CD4-positive, alpha-beta memory T cell (primary cell): Measurements from ENCODE around the gene PCDHGA5. TPM values are rescaled to one million over a fixed set of nuclear protein-coding genes. Genes with fewer than 3 reads are reported as not detected.
A peak's percentile ranks its signal among the peaks of the same experiment; 100 is the strongest.
"Not testable (repeated sequence)": the region's sequence is repeated elsewhere in the genome, so short reads cannot be mapped to it uniquely, and the experiment has no call there.

Experiments
- CTCF ChIA-PET: fragments of 350-600 bp; sonication (Branson Sonifier 250); formaldehyde crosslinking; loops from one replicate; lab custom pipeline; 2021; ENCODE audit warnings: inconsistent platforms; ENCODE audit not compliant: partially characterized antibody; lab: Charles Lee
- POLR2A ChIA-PET: fragments of 350-600 bp; sonication (Branson Sonifier 250); formaldehyde crosslinking; loops from one replicate; lab custom pipeline; 2021; ENCODE audit not compliant: partially characterized antibody; lab: Charles Lee
- DNase-seq, 5 donors: peaks; one replicate each; pipeline versions ENCODE4 v3.0.0 to v3.0.0-alpha.2; 2020 to 2022; ENCODE audit warnings: mixed read lengths in 1 of 5
- H3K27ac ChIP-seq: one replicate; pipeline ENCODE4 v1.7.0; 2013; ENCODE audit warnings: low read depth, low read length
- H3K27me3 ChIP-seq: 2 replicates; pipeline ENCODE4 v1.7.0; 2013; ENCODE audit warnings: mild to moderate bottlenecking, low read length, moderate library complexity; ENCODE audit not compliant: insufficient read depth
- H3K36me3 ChIP-seq: 2 replicates; pipeline ENCODE4 v1.7.0; 2013; ENCODE audit warnings: mild to moderate bottlenecking, low read length, moderate library complexity; ENCODE audit not compliant: insufficient read depth
- H3K4me1 ChIP-seq: 2 replicates; pipeline ENCODE4 v1.7.0; 2013; ENCODE audit warnings: mild to moderate bottlenecking, low read length, moderate library complexity; ENCODE audit not compliant: insufficient read depth
- H3K4me3 ChIP-seq, 2 donors: one replicate each; pipeline ENCODE4 v1.7.0; 2013; ENCODE audit warnings: low read length in 2 of 2, mild to moderate bottlenecking in 1 of 2
- H3K9me3 ChIP-seq, 2 donors: one replicate each; pipeline ENCODE4 v1.7.0; 2013; ENCODE audit warnings: low read length in 2 of 2, control low read depth in 1 of 2; ENCODE audit not compliant: control insufficient read depth in 1 of 2
- H3K27ac Mint-ChIP-seq, 7 donors: one replicate each; pipeline ENCODE4 v1.8.0; 2020 to 2021; ENCODE audit warnings: mixed read lengths in 7 of 7, mild to moderate bottlenecking in 6 of 7, inconsistent platforms in 3 of 7, moderate library complexity in 3 of 7
- H3K27me3 Mint-ChIP-seq, 2 donors: one replicate each; pipeline ENCODE4 v1.8.0; 2020 to 2021; ENCODE audit warnings: mixed read lengths in 2 of 2
- H3K36me3 Mint-ChIP-seq, 2 donors: one replicate each; pipeline ENCODE4 v1.8.0; 2020 to 2021; ENCODE audit warnings: mixed read lengths in 2 of 2, inconsistent platforms in 1 of 2, mild to moderate bottlenecking in 1 of 2
- H3K4me1 Mint-ChIP-seq, 4 donors: one replicate each; pipeline ENCODE4 v1.8.0; 2020 to 2021; ENCODE audit warnings: mixed read lengths in 4 of 4, mild to moderate bottlenecking in 1 of 4
- H3K4me3 Mint-ChIP-seq, 8 donors: one replicate each; pipeline ENCODE4 v1.8.0; 2020 to 2021; ENCODE audit warnings: mixed read lengths in 8 of 8, mild to moderate bottlenecking in 7 of 8, moderate library complexity in 6 of 8, inconsistent platforms in 3 of 8
- H3K9me3 Mint-ChIP-seq, 8 donors: one replicate each; pipeline ENCODE4 v1.8.0; 2020 to 2021; ENCODE audit warnings: mixed read lengths in 8 of 8, mild to moderate bottlenecking in 5 of 8, inconsistent platforms in 3 of 8, moderate library complexity in 1 of 8
- intact Hi-C: fragments of 100-400 bp; cut with micrococcal nuclease; formaldehyde crosslinking; loops from one replicate; pipeline ENCODE4 v1.15.1; 2023
- polyA plus RNA-seq, 2 donors: library from polyadenylated mRNA; unstranded; fragments of 300-500 nt; fragmentation: Illumina TruSeq; gene quantifications; one replicate each; pipeline ENCODE4 v1.2.3, GENCODE V29; 2021
- total RNA-seq, 2 experiments: library from RNA; stranded (reverse); gene quantifications; one replicate each; pipeline ENCODE4 v1.2.3, GENCODE V29; 2021

Gene PCDHGA5
- total and polyA plus RNA-seq, 4 experiments from 2014 or later, result 0.28 to 0.44 TPM; not detected in 2

DNA sequence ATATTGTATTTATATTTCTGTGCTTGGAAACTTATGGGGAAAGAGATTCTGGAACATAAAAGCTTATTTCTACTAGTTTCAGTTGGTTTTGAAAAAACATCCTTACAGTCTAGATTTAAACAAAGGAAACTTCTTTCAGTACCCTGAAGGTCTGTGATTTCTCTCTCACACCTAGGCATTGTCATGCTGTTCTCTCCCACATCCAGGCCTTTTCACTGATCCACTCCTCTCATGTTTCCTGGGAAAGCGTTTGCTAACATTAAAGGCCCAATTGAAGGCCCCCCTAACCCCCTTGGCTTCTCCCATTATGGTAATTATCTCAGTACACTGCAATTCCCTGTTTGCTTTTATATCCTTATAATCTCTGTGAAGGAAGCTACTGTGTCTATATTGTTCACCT, 21.2 kb upstream of the PCDHGA5 start:
- DNase-seq, result no peak
- Mint-ChIP-seq H3K36me3 (peaks cover 9 to 17% of the 10 kb centered on the region in 2 donors), H3K27ac (no peak overlapping the region), H3K4me1 (peaks cover 0 to 3% (median 0%) of the 10 kb centered on the region in 4 donors), H3K27me3 (peaks cover 39 to 42% of the 10 kb centered on the region in 2 donors), H3K9me3 (peaks cover 3 to 78% (median 72%) of the 10 kb centered on the region in 8 donors), H3K4me3 (no peak overlapping the region)
- no peak overlapping the region for H3K27ac ChIP-seq
- no peaks in the 10 kb centered on the region for H3K36me3 ChIP-seq
- intact Hi-C loops, result no loop called here
- no peaks in the 10 kb centered on the region for H3K4me1 ChIP-seq
- CTCF ChIA-PET, result no interaction called here
- H3K27me3 ChIP-seq, result no peaks in the 10 kb centered on the region
- H3K9me3 ChIP-seq, result peaks cover 0 to 11% of the 10 kb centered on the region in 2 donors
- POLR2A ChIA-PET, result no interaction called here
- no peak overlapping the region for H3K4me3 ChIP-seq

DNA sequence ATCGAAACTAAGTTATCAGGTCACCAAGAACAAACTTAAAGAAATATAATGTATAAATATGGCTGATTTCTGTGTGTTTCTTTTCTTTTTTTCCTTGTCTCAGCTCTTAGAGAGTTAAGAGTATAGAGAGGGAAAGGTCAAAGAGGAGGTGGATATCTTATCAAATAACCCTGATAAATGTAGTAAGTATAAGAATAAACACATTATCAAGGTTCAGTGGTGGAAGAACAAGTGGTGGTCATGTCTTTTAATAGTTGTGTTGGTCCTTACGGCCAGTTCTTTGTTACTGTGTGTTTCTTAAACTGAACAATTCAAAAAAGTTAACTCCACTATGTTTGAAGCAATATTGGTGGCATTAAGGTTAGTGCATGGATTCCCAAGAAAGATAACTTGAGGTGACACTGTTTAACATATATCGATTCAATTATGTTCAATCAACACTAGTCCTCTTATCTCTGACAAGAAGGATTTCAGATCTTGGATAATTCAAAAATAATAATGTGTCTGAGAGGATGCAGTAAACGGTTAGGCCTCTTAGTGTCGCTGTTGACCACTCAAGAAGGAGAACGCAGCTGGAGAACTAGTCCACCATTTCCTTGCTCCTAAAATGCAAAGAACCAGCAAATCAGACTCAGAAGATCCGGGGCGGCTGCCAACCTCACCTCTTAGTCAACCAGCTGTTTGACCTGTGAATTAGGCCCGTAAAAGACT, 20.6 kb upstream of the PCDHGA5 start, which contains the start of gene PCDHGA3:
PCDHGA3 (plus strand) TSS at position 588 of the 711 bp plus-strand sequence. CDS start 205 bp downstream, outside the sequence.
- intact Hi-C loops, result no loop called here
- H3K4me3 Mint-ChIP-seq, result peak within 1 kb of the TSS in 7 of 8 donors; percentile 46 to 73 (median 71)
- DNase-seq, result peak in 1 of 5 donors; percentile 24
- no peak within 1 kb of the TSS for H3K27ac Mint-ChIP-seq
- Histone ChIP-seq H3K27ac (no peak within 1 kb of the TSS), H3K4me3 (no peak within 1 kb of the TSS), H3K4me1 (no peaks in the 10 kb centered on the region), H3K27me3 (no peaks in the 10 kb centered on the region), H3K36me3 (no peaks in the 10 kb centered on the region), H3K9me3 (peaks cover 0 to 11% of the 10 kb centered on the region in 2 donors)
- peaks cover 0 to 3% (median 0%) of the 10 kb centered on the region in 4 donors for H3K4me1 Mint-ChIP-seq
- CTCF ChIA-PET, result interaction anchor here (1.0 to 1.5 kb wide), 2 partner anchors 215 to 224 kb away, joined by 3 read pairs; no protein-coding TSS in a partner anchor
- H3K36me3 Mint-ChIP-seq, result peaks cover 5 to 14% of the 10 kb centered on the region in 2 donors
- H3K27me3 Mint-ChIP-seq, result peaks cover 33 to 35% of the 10 kb centered on the region in 2 donors
- POLR2A ChIA-PET, result no interaction called here
- peaks cover 3 to 74% (median 67%) of the 10 kb centered on the region in 8 donors for H3K9me3 Mint-ChIP-seq

DNA sequence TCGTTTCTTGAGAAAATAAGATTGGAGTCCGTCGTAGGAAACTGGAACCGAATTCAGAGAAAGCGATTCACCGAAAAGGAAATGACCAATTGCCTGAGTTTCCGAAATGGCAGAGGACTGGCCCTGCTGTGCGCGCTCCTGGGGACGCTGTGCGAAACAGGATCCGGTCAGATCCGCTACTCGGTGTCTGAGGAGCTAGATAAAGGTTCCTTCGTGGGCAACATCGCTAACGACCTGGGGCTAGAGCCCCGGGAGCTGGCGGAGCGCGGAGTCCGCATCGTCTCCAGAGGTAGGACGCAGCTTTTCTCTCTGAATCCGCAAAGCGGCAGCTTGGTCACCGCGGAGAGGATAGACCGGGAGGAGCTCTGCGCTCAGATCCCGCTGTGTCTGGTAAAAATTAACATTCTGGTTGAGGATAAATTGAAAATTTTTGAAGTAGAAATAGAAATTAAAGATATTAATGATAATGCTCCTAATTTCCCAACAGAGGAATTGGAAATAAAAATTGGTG, 20.0 kb upstream of the PCDHGA5 start:
- peaks cover 5 to 9% of the 10 kb centered on the region in 2 donors for H3K36me3 Mint-ChIP-seq
- peaks cover 3 to 73% (median 62%) of the 10 kb centered on the region in 8 donors for H3K9me3 Mint-ChIP-seq
- Histone ChIP-seq H3K9me3 (peaks cover 0 to 7% of the 10 kb centered on the region in 2 donors), H3K4me1 (no peaks in the 10 kb centered on the region), H3K4me3 (no peak overlapping the region), H3K27me3 (no peaks in the 10 kb centered on the region), H3K27ac (no peak overlapping the region), H3K36me3 (no peaks in the 10 kb centered on the region)
- intact Hi-C loops, result no loop called here
- H3K27me3 Mint-ChIP-seq, result peaks cover 28 to 33% of the 10 kb centered on the region in 2 donors
- H3K4me3 Mint-ChIP-seq, result peak overlapping the region in 7 of 8 donors; percentile 46 to 73 (median 71)
- ChIA-PET CTCF (interaction anchor here (1.0 to 1.5 kb wide), 2 partner anchors 214 to 223 kb away, joined by 3 read pairs; no protein-coding TSS in a partner anchor), POLR2A (no interaction called here)
- peaks cover 0 to 3% (median 0%) of the 10 kb centered on the region in 4 donors for H3K4me1 Mint-ChIP-seq
- no peak for DNase-seq
- no peak overlapping the region for H3K27ac Mint-ChIP-seq

DNA sequence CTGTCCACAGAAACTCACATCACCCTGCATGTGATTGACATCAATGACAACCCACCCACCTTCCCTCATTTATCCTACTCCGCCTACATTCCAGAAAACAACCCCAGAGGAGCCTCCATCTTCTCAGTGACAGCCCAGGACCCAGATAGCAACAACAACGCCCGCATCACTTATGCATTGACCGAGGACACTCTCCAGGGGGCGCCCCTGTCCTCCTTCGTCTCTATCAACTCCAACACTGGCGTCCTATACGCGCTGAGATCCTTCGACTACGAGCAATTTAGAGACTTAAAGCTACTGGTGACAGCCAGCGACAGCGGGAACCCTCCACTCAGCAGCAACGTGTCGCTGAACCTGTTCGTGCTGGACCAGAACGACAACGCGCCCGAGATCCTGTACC, 18.6 kb upstream of the PCDHGA5 start:
- peaks cover 5 to 12% of the 10 kb centered on the region in 2 donors for H3K36me3 Mint-ChIP-seq
- Histone ChIP-seq H3K27me3 (no peaks in the 10 kb centered on the region), H3K4me1 (no peaks in the 10 kb centered on the region), H3K4me3 (no peak overlapping the region), H3K9me3 (peaks cover 0 to 3% of the 10 kb centered on the region in 2 donors), H3K27ac (no peak overlapping the region), H3K36me3 (no peaks in the 10 kb centered on the region)
- peaks cover 0 to 6% (median 2%) of the 10 kb centered on the region in 4 donors for H3K4me1 Mint-ChIP-seq
- H3K9me3 Mint-ChIP-seq, result peaks cover 3 to 72% (median 60%) of the 10 kb centered on the region in 8 donors
- H3K27ac Mint-ChIP-seq, result peak overlapping the region in 1 of 7 donors; percentile 51
- no peak for DNase-seq
- peak overlapping the region in 1 of 8 donors; percentile 20 for H3K4me3 Mint-ChIP-seq
- intact Hi-C loops, result no loop called here
- POLR2A ChIA-PET, result no interaction called here
- peaks cover 30 to 38% of the 10 kb centered on the region in 2 donors for H3K27me3 Mint-ChIP-seq
- CTCF ChIA-PET, result no interaction called here

DNA sequence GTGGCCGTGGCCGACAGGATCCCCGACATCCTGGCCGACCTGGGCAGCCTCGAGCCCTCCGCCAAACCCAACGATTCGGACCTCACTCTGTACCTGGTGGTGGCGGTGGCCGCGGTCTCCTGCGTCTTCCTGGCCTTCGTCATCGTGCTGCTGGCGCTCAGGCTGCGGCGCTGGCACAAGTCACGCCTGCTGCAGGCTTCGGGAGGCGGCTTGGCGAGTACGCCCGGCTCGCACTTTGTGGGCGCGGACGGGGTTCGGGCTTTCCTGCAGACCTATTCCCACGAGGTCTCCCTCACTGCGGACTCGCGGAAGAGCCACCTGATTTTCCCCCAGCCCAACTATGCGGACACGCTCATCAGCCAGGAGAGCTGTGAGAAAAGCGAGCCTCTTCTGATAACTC, 17.9 kb upstream of the PCDHGA5 start:
- H3K36me3 ChIP-seq, DNase-seq, POLR2A ChIA-PET, H3K4me1 ChIP-seq, H3K4me1 Mint-ChIP-seq, H3K27me3 ChIP-seq, H3K4me3 Mint-ChIP-seq, H3K9me3 ChIP-seq, H3K4me3 ChIP-seq, intact Hi-C loops, H3K27ac ChIP-seq: not testable (repeated sequence)
- Mint-ChIP-seq H3K27me3 (peaks cover 33 to 44% of the 10 kb centered on the region in 2 donors), H3K27ac (peak overlapping the region in 1 of 7 donors; percentile 47), H3K36me3 (peaks cover 5 to 12% of the 10 kb centered on the region in 2 donors), H3K9me3 (peaks cover 3 to 77% (median 64%) of the 10 kb centered on the region in 8 donors)
- CTCF ChIA-PET, result interaction anchor here (1.4 kb wide), 1 partner anchor 221 kb away, joined by 6 read pairs; no protein-coding TSS in a partner anchor

DNA sequence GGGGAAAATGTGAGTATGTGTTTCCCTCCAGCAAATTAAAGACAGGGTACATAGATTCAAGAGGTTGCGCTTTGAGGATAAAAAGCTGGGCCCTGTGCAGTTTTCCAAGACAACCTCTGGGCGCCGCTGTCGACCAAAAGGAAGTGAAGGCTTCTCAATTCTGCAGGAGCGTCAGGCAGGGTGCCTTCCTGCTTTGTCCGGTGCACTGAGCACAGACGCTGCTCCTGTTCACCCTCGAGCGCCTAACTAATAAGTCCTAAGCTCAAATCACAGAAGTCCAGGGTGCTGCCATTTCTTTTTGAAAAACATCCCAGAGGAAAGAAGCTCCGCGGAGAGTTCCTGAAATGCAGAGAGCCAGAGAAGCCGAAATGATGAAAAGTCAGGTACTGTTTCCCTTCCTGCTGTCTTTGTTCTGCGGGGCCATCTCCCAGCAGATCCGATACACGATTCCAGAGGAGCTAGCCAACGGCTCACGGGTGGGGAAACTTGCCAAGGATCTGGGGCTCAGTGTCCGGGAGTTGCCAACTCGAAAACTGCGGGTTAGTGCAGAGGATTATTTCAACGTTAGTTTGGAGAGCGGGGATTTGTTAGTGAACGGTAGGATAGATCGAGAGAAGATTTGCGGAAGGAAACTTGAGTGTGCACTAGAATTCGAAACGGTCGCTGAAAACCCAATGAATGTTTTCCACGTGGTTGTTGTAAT, 13.9 kb upstream of the PCDHGA5 start, which contains the start of gene PCDHGB1:
PCDHGB1 (plus strand) TSS at position 183 of the 703 bp plus-strand sequence; CDS start at position 345, 162 bp downstream.
- Mint-ChIP-seq H3K27ac (peak within 1 kb of the TSS in 1 of 7 donors; percentile 37), H3K27me3 (peaks cover 31 to 37% of the 10 kb centered on the region in 2 donors), H3K4me1 (peaks cover 0 to 4% (median 2%) of the 10 kb centered on the region in 4 donors), H3K36me3 (peaks cover 4 to 10% of the 10 kb centered on the region in 2 donors), H3K4me3 (peak within 1 kb of the TSS; percentile 19 to 81 (median 67)), H3K9me3 (peaks cover 0 to 61% (median 50%) of the 10 kb centered on the region in 8 donors)
- H3K27me3 ChIP-seq, result no peaks in the 10 kb centered on the region
- POLR2A ChIA-PET, result no interaction called here
- DNase-seq, result peak in 2 of 5 donors; percentile 15 to 32
- no peak within 1 kb of the TSS for H3K4me3 ChIP-seq
- peaks cover 0 to 3% of the 10 kb centered on the region in 2 donors for H3K9me3 ChIP-seq
- H3K4me1 ChIP-seq, result no peaks in the 10 kb centered on the region
- CTCF ChIA-PET, result interaction anchor here (0.7 to 1.4 kb wide), 3 partner anchors 11 to 163 kb away, joined by 3 to 5 read pairs (median 3); partner anchors contain the start of genes PCDHGA2 and TAF7
- no peaks in the 10 kb centered on the region for H3K36me3 ChIP-seq
- no peak within 1 kb of the TSS for H3K27ac ChIP-seq
- intact Hi-C loops, result loop anchor here (10.0 kb wide), 1 partner anchor 205 kb away; no protein-coding TSS in a partner anchor
